H9 (cell line): Measurements from ENCODE around the gene C11orf21. TPM values are rescaled to one million over a fixed set of nuclear protein-coding genes. Genes with fewer than 3 reads are reported as not detected.
A peak's percentile ranks its signal among the peaks of the same experiment; 100 is the strongest.

ENCODE experiments used
- DNase-seq: peaks from one replicate; pipeline ENCODE4 v3.0.0-alpha.2; 2017
- H2AFZ ChIP-seq: one replicate; pipeline ENCODE4 v1.6.1; 2013; ENCODE audit warnings: mild to moderate bottlenecking, low read length, control low read depth, moderate library complexity
- H2AK5ac ChIP-seq: 2 replicates; pipeline ENCODE4 v1.6.1; 2013; ENCODE audit warnings: low read length, control low read depth, mixed read lengths; ENCODE audit not compliant: insufficient read length
- H2BK120ac ChIP-seq: one replicate; pipeline ENCODE4 v1.6.1; 2013; ENCODE audit warnings: low read depth, mild to moderate bottlenecking, low read length, control low read depth, inconsistent platforms; ENCODE audit not compliant: poor library complexity, severe bottlenecking
- H2BK12ac ChIP-seq: 2 replicates; pipeline ENCODE4 v1.6.1; 2013; ENCODE audit warnings: low read length, control low read depth, mixed read lengths, low read depth; ENCODE audit not compliant: insufficient read length
- H2BK15ac ChIP-seq: 2 replicates; pipeline ENCODE4 v1.6.1; 2013; ENCODE audit warnings: low read depth, low read length, control low read depth
- H2BK20ac ChIP-seq: one replicate; pipeline ENCODE4 v1.6.1; 2013; ENCODE audit warnings: low read depth, mild to moderate bottlenecking, low read length, control low read depth, inconsistent platforms; ENCODE audit not compliant: poor library complexity, severe bottlenecking
- H2BK5ac ChIP-seq: 2 replicates; pipeline ENCODE4 v1.6.1; 2013; ENCODE audit warnings: low read length, control low read depth, mixed read lengths; ENCODE audit not compliant: insufficient read length
- H3K14ac ChIP-seq: 2 replicates; pipeline ENCODE4 v1.6.1; 2013; ENCODE audit warnings: low read length, control low read depth; ENCODE audit not compliant: insufficient read depth
- H3K18ac ChIP-seq: 2 replicates; pipeline ENCODE4 v1.6.1; 2013; ENCODE audit warnings: low read depth, mild to moderate bottlenecking, mixed read lengths, low read length, control low read depth; ENCODE audit not compliant: insufficient read length
- H3K23ac ChIP-seq: 2 replicates; pipeline ENCODE4 v1.6.1; 2013; ENCODE audit warnings: low read length, control low read depth, mixed read lengths, low read depth; ENCODE audit not compliant: insufficient read length
- H3K23me2 ChIP-seq: 2 replicates; pipeline ENCODE4 v1.6.1; 2013; ENCODE audit warnings: low read depth, mild to moderate bottlenecking, mixed read lengths, low read length, control low read depth; ENCODE audit not compliant: insufficient read length, poor library complexity, severe bottlenecking
- H3K27ac ChIP-seq: 2 replicates; pipeline ENCODE4 v1.5.1; 2013; ENCODE audit warnings: low read length, control low read depth, mixed read lengths, low read depth; ENCODE audit not compliant: insufficient read length
- H3K27me3 ChIP-seq: 2 replicates; pipeline ENCODE4 v1.6.1; 2013; ENCODE audit warnings: low read length, control low read depth, inconsistent platforms; ENCODE audit not compliant: insufficient read depth
- H3K4ac ChIP-seq: 2 replicates; pipeline ENCODE4 v1.6.1; 2013; ENCODE audit warnings: low read depth, mild to moderate bottlenecking, control low read depth, inconsistent platforms, low read length, moderate library complexity
- H3K4me1 ChIP-seq: 2 replicates; pipeline ENCODE4 v1.6.1; 2013; ENCODE audit warnings: low read length, control low read depth, inconsistent platforms; ENCODE audit not compliant: insufficient read depth
- H3K4me2 ChIP-seq: 2 replicates; pipeline ENCODE4 v1.6.1; 2013; ENCODE audit warnings: low read length, control low read depth, mixed read lengths; ENCODE audit not compliant: insufficient read length, insufficient read depth
- H3K56ac ChIP-seq: 2 replicates; pipeline ENCODE4 v1.6.1; 2013; ENCODE audit warnings: low read depth, mild to moderate bottlenecking, mixed read lengths, low read length, control low read depth; ENCODE audit not compliant: insufficient read length
- H3K79me1 ChIP-seq: 2 replicates; pipeline ENCODE4 v1.6.1; 2013; ENCODE audit warnings: low read depth, mild to moderate bottlenecking, moderate library complexity, low read length, control low read depth, inconsistent platforms; ENCODE audit not compliant: insufficient read depth, poor library complexity, severe bottlenecking
- H3K79me2 ChIP-seq: 2 replicates; pipeline ENCODE4 v1.6.1; 2013; ENCODE audit warnings: low read length, control low read depth, inconsistent platforms; ENCODE audit not compliant: insufficient read depth
- H3K9ac ChIP-seq: 2 replicates; pipeline ENCODE4 v1.6.1; 2013; ENCODE audit warnings: low read length, control low read depth, mixed read lengths; ENCODE audit not compliant: insufficient read length; ENCODE audit errors: extremely low read depth
- H3K9me3 ChIP-seq: one replicate; pipeline ENCODE4 v1.6.1; 2013; ENCODE audit warnings: low read depth, low read length, inconsistent platforms; ENCODE audit not compliant: control insufficient read depth
- H3T11ph ChIP-seq: one replicate; pipeline ENCODE4 v1.6.1; 2013; ENCODE audit warnings: mild to moderate bottlenecking, low read length, control low read depth, inconsistent platforms
- H4K20me1 ChIP-seq: one replicate; pipeline ENCODE4 v1.6.1; 2013; ENCODE audit not compliant: control insufficient read depth, insufficient read length, insufficient read depth
- H4K5ac ChIP-seq: 2 replicates; pipeline ENCODE4 v1.6.1; 2013; ENCODE audit warnings: low read depth, mild to moderate bottlenecking, mixed read lengths, low read length, control low read depth; ENCODE audit not compliant: insufficient read length
- H4K8ac ChIP-seq: replicated peaks from 2 replicates; pipeline ENCODE4 v1.6.1; 2013; ENCODE audit warnings: low read length, control low read depth, mixed read lengths, low read depth; ENCODE audit not compliant: insufficient read length
- H4K91ac ChIP-seq: 2 replicates; pipeline ENCODE4 v1.6.1; 2013; ENCODE audit warnings: low read depth, mild to moderate bottlenecking, moderate library complexity, mixed read lengths, low read length, control low read depth; ENCODE audit not compliant: insufficient read length
- H3K27ac Mint-ChIP-seq, 3 experiments: 2 replicates in 2 of 3; 3 replicates in 1 of 3; pipeline ENCODE4 v1.8.0; 2020 to 2021; ENCODE audit warnings: mixed read lengths in 3 of 3, mild to moderate bottlenecking in 1 of 3, moderate library complexity in 1 of 3
- H3K27me3 Mint-ChIP-seq: 2 replicates; pipeline ENCODE4 v1.8.0; 2021; ENCODE audit warnings: low read depth, mild to moderate bottlenecking, moderate library complexity, mixed read lengths
- H3K36me3 Mint-ChIP-seq, 3 experiments: 2 replicates in 2 of 3; 3 replicates in 1 of 3; pipeline ENCODE4 v1.8.0; 2020 to 2021; ENCODE audit warnings: low read depth in 3 of 3, mixed read lengths in 3 of 3; ENCODE audit not compliant: insufficient read depth in 1 of 3
- H3K4me1 Mint-ChIP-seq, 2 experiments: 2 replicates each; pipeline ENCODE4 v1.8.0; 2020; ENCODE audit warnings: mixed read lengths in 2 of 2
- H3K4me3 Mint-ChIP-seq, 2 experiments: 2 replicates in 1 of 2; 3 replicates in 1 of 2; pipeline ENCODE4 v1.8.0; 2020 to 2021; ENCODE audit warnings: mild to moderate bottlenecking in 2 of 2, mixed read lengths in 2 of 2, moderate library complexity in 1 of 2
- H3K9me3 Mint-ChIP-seq, 2 experiments: 2 replicates in 1 of 2; 3 replicates in 1 of 2; pipeline ENCODE4 v1.8.0; 2020; ENCODE audit warnings: mild to moderate bottlenecking in 2 of 2, mixed read lengths in 2 of 2, moderate library complexity in 1 of 2
- CTCF ChIP-seq: fragments of 200-600 bp; sonication (generic); conservative IDR thresholded peaks from 3 replicates; pipeline ENCODE4 v1.8.0; 2021; ENCODE audit warnings: antibody characterized with exemption, mild to moderate bottlenecking
- WGBS: extraction: QIAGEN DNeasy Blood & Tissue Kit; methylation state at CpG from one replicate; pipeline ENCODE4 v1.1.7; 2013; ENCODE audit warnings: missing lambda C conversion rate, low lambda C conversion rate, mixed read lengths; ENCODE audit not compliant: insufficient read length; ENCODE audit errors: extremely low coverage; 5-methylcytosine and 5-hydroxymethylcytosine counted together
- total RNA-seq: library from RNA; stranded (reverse); gene quantifications from 2 replicates; pipeline ENCODE4 v1.2.1, GENCODE V29; 2021

Gene C11orf21
- total RNA-seq, 1 experiment from 2014 or later: not detected

- Histone ChIP-seq H3K4me1 (no peaks in the 10 kb centered on the region; the same call in 1 of the 2 replicates), H3K27me3 (no peaks in the 10 kb centered on the region), H3T11ph (no peak overlapping the region), H3K4ac (no peak overlapping the region), H3K56ac (no peak overlapping the region), H3K23ac (no peak overlapping the region), H4K5ac (no peak overlapping the region), H3K79me1 (no peaks in the 10 kb centered on the region), H3K18ac (no peak overlapping the region), H2BK5ac (no peak overlapping the region), H3K9me3 (no peaks in the 10 kb centered on the region), H3K9ac (no peak overlapping the region), H3K23me2 (no peaks in the 10 kb centered on the region), H4K91ac (no peak overlapping the region), H2BK20ac (no peak overlapping the region), H2BK15ac (no peak overlapping the region), H2AK5ac (no peak overlapping the region), H3K14ac (no peak overlapping the region), H3K4me2 (no peak overlapping the region), H4K20me1 (no peaks in the 10 kb centered on the region), H3K27ac (no peak overlapping the region), H2BK120ac (no peak overlapping the region), H4K8ac (no peak overlapping the region), H3K79me2 (no peaks in the 10 kb centered on the region), H2AFZ (no peak overlapping the region), H2BK12ac (no peak overlapping the region)
- TF ChIP-seq CTCF: no peak
- no peak for DNase-seq
- WGBS: no CpG with 5 or more reads among the region's 23 CpGs
- Mint-ChIP-seq H3K4me1 (peaks cover 0 to 7% of the 10 kb centered on the region in 2 experiments; a peak in 1 of 4 replicates), H3K27me3 (peaks cover 6% of the 10 kb centered on the region; the same call in 1 of the 2 replicates), H3K4me3 (peak overlapping the region in 1 of 2 experiments; percentile 45; a peak in 1 of 5 replicates), H3K9me3 (no peaks in the 10 kb centered on the region; a peak in 1 of 5 replicates), H3K36me3 (no peaks in the 10 kb centered on the region), H3K27ac (no peak overlapping the region)
Observed at GRCh38 chr11:2307501-2308331, 6.0 kb upstream of the C11orf21 start.
